Stimulated activated CD8-positive, alpha-beta memory T cell treated with anti-CD3 and anti-CD28 coated beads, Interleukin-4, amount 100 ng/mL, for 1 hour (primary cell): ENCODE data around the gene LCNL1.
A peak's percentile ranks its signal among the peaks of the same experiment; 100 is the strongest.

Experiments used
- DNase-seq, 2 donors: peaks; one replicate each; pipeline ENCODE4 v3.0.0-alpha.2; 2020; ENCODE audit warnings: low read depth in 2 of 2, low spot score in 1 of 2

The LCNL1 gene

DNA sequence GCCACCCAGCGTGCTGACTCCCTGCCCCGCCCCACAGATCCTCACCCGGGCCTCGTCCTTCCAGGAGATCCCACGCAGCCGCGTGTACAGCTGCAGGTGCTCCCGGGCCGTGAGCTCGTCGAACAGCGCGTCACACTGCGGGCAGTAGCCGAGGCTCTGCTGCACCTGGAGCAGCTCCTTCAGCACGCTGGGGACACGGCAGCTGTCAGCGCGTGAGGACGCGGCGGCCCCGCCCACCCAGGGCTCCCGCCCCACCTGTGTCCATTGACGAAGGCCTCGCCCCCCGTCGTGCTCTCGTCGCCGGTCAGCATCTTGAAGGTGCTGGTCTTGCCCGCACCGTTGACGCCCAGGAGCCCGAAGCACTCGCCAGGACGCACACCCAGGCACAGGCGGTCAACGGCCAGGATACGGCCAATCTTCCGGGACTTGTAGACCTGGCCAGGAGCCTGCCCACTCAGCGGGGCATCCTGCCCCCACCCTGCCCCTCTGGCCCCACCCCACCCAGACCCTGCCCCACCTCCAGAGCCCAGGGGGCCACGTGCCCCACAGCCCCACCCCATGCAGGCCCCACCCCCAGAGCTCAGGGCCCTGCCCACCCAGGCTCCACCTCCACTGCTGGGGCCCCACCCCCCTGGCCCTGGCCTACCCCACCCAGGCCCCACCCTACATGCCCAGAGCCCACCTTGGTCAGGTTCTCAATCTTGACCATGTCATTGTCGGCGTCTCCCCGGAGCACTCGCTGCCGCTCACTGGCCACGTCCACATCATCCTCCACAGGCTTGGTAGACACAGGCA, 27.3 kb downstream of the LCNL1 start:
- DNase-seq, result no peak

- DNase-seq, result no peak
These were observed 28.4 kb downstream of the LCNL1 start for GRCh38 chr9:137011156-137011555.

DNA sequence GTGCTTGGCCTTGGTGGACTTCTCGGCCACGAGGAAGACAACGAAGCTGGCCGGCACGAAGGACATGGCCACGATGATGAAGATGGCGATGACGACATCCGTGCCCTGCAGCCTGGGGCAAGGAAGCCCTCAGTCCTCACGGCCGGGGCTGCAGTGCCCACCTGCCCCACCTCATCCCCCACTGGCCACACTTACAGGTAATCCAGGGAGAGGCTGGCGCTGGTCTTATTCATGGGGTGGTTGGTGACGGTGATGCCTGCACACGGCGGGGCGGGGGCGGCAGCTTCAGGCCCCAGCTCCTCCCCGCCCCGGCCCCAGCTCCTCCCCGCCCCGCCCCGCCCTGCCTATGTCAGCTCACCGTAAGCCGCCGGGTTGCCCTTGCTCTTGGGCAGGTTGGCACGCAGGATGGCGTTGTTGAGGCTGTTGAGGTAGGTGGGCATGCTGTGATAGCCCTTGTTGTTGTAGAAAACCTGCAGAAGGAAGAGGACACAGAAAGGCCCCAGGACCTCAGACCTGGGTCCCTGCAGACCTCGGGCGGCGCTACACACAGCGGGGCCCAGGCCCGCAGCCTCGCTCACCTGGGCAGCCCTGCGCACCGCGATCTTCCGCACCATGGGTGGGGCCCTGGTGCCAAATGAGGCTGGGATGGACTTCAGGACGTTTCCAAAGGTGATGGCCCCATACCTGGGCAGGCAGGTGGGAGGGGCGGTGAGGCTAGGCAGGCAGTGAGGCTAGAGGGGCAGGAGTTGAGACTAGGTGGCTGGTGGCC, 29.3 kb downstream of the LCNL1 start:
- no peak for DNase-seq

- no peak for DNase-seq
These were observed 30.1 kb downstream of the LCNL1 start for GRCh38 chr9:137012694-137013570.

DNA sequence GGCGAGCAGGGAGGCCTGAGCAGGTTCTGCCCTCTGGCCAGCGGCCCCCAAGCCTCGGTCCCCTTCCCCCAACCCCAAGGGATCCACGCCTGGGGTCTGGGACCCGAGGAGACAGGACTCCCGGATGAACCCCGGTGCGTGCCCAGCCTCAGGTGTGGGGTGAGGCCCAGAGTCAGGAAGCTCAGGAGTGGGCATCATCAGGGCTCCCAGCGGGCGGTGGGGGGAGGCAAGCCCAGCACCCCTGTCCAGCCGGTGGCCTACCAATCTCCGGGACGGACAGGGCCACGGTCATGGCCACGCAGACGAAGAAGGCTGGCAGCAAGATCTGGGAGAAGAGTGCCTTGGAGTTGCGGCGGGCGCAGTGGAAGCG, 30.8 kb downstream of the LCNL1 start:
- DNase-seq, result no peak

GRCh38 chr9:137014166-137014565, 31.4 kb downstream of the LCNL1 start:
- no peak for DNase-seq

DNA sequence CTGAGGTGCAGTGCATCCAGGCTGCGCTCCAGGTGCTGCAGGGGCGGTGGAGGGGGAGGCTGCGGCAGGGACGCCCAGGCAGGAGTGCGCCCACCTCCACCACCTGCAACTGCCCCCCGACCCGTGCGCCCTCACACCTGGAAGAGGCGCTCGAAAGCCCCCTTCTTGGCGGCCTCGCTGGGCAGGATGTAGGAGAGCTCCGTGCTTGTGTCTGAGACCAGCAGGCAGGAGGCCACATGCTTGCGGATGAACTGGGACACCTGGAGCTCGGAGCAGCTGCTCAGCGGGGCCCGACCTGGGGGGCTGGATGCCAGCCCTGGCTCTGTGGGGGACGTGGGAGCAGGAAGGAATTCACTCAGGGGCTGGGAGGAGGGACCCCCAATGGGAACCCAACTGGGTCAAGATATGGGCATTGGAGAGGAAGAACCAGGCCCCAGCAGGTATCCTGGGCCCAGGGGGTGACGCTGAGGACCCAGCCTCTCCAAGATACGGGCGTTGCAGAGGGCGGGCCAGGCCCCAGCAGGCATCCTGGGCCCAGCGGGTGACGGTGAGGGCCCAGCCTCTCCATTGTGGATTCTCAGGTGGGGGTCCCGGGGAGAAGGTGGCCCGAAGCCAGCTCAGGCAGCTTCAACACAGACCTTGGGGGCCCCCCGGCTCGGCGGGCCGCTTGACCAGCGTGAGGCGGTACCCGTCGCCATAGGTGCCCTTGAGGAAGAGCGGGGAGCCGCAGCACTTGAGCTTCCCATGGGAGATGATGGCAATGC, 32.2 kb downstream of the LCNL1 start:
- no peak for DNase-seq

DNA sequence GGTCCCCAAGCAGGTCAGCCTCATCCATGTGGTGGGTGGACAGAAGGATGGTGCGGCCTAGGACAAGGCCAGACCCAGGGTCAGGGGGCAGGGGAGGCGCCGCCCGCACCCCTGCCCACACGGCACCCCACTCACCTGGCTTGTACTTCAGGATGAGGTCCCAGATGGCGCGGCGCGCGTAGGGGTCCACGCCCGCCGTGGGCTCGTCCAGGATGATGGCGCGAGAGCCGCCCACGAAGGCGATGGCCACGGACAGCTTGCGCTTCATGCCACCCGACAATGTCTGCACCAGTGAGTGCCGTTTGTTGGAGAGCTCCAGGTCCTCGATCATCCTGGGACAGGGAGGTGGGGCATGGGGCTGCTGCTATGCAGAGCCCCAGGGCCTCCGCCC, 32.7 kb downstream of the LCNL1 start:
- no peak for DNase-seq

DNA sequence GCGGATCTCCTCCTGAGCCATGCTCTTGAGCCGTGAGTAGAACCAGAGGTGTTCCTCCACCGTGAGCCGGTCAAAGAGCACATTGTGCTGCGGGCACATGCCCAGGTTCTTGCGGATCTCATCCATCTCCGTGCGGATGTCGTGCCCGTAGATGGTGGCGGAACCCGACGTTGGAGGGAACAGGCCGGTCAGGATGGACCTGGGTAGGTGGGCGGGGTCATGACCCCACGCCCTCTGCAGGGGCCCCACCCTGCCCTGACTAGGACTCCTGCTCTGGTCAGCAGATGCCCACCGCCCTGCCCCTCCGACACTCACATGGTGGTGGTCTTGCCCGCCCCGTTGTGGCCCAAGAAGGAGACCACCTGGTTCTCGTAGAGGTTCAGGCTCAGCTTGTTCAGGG, 33.2 kb downstream of the LCNL1 start:
- DNase-seq, result no peak

- no peak for DNase-seq
These were observed 33.6 kb downstream of the LCNL1 start for GRCh38 chr9:137016436-137016835.

- DNase-seq, result no peak
These were observed 34.3 kb downstream of the LCNL1 start for GRCh38 chr9:137017071-137017470.

DNA sequence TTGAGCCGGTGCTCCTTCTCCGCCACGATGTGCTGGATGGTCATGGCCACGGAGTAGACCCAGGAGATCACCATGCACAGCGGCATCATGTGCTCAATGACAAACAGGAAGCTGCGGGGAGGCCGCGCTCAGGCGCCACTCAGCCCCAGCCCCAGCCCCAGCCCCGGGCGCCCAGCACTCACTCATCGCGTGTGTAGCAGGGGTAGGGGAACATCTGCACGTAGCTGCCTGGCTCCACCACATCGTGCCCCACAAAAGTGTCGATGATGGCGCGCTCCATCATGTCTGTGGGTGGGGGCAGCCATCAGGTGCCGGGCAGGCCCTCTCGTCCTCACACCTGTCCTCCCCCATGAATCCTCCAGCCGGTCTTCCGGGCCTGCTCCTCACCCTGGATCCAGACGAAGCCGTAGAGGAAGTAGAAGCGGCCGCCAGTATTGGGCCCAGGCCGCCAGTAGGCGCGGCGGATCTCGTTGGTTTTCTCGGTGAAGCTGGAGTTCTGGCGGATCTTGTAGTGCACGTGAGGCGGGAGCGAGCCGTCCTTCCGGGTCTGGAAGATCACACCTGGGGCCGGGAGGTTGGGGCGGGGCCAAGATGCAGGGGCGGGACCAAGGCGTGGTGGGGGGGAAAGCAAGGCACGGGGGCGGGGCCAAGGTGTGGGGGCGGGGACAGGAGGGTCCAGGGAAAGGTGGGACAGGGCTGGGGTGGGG, 35.2 kb downstream of the LCNL1 start:
- DNase-seq, result no peak

- no peak for DNase-seq
These were observed 36.2 kb downstream of the LCNL1 start for GRCh38 chr9:137018761-137019559.

DNA sequence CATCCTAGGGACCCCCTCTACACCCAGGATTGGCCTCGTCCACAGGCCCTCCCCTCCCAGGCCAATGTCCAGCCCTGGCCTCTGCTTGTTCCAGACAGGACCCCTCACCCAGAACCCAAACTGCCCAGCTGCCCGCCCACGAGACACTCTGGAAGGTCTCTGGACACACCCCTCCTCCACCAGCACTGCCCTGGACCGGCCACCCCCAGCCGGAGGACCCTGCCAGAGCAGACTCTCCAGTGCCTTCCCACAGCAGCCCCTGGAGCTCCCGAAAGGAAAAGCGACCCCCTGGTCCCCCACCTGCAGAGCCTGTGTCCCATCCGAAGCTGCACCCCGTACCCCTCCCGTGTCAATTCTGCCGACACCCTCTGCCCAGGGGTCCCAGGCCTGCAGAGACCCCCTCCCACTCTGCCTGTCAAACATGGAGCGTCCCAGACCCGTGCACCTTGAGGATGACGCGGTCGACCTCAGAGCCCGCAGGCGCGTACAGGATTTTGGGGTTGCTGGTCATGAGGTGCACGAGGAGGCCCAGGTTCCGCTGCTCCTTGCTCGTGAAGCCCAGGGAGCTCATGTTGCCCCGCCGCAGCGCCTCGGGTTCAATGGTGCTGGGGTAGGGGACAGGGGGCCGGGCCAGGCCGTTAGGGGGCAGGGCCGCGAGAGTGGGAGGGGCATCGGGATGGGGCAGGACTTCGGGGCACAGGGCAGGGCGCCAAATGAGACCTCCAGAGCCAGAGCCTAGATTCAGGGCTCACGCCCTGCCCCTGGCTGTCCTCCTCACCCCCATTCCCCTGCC, 37.3 kb downstream of the LCNL1 start:
- no peak for DNase-seq

- no peak for DNase-seq
These were observed 38.2 kb downstream of the LCNL1 start for GRCh38 chr9:137020771-137021567.

GRCh38 chr9:137021568-137021978, 38.8 kb downstream of the LCNL1 start:
- DNase-seq, result no peak

DNA sequence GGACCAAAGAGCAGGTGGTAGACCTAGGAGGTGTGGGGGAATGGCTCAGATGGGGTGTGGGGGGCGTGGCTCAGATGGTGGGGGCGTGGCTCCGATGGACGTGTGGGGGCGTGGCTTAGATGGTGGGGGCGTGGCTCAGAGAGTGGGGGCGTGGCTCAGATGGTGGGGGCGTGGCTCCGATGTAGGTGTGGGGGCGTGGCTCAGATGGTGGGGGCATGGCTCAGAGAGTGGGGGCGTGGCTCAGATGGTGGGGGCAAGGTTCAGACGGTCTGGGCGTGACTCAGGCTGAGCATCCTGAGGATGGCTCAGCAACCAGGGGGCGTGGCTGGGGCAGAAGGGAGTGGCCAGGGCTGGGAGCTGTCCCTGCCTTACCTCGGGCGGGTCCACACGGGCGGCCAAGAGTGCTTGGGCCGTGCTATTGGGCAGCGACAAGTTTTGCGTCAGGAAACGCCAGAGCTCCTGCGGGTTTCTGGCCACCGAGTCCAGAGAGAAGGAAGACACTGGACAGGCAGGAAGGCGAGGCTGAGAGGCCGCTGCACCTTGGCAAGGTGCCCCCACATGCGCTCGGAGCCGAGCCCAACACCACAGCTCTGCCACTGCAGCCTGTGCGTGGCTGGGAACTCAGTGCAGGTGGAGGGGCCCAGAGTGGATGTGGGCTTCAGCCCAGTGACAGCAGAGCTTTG, 39.3 kb downstream of the LCNL1 start:
- DNase-seq, result peak in 1 of 2 donors; percentile 48
